GM21390 (cell line): Measurements from ENCODE around the gene ZC3HAV1L.
A peak's percentile ranks its signal among the peaks of the same experiment; 100 is the strongest.
"Not testable (repeated sequence)": the region's sequence is repeated elsewhere in the genome, so short reads cannot be mapped to it uniquely, and the experiment has no call there.

ENCODE experiments used
- ATAC-seq: cut with Tn5 transposase; IDR thresholded peaks from one replicate; pipeline ENCODE4 v1.9.1; 2021; ENCODE audit not compliant: unreplicated experiment

Gene ZC3HAV1L

DNA sequence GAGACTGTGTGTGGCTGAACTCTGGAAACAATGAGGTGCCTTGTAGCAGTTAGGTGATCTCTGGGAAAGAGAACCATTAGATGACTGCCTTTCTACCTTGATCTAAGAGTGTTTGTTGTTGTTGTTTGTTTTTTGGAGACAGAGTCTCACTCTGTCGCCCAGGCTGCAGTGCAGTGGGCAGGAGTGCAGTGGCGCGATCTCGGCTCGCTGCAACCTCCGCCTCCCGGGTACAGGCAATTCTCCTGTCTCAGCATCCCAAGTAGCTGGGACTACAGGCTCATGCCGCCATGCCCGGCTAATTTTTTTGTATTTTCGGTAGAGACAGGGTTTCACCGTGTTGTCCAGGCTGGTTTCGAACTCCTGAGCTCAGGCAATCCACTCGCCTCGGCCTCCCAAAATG, 18.8 kb upstream of the ZC3HAV1L start:
- ATAC-seq: not testable (repeated sequence)

DNA sequence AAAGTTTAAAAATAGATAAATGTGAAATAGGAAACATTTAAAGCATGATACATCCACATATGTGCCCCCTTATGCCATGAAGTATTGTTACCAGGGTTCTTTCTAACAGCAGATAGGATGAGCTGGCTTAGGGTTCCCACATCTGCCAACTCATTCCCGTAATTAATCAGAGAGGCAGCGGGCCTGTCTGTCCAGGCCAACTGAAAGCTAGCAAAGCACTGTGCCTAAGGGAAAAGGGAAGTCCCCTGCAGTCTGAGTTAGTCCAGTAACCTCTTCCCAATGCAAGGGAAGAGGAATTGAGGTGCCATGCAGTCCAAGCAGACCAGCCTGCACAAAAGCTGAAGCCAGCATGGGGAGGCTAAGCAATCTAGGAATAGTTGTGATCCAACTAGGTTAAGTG, 18.3 kb upstream of the ZC3HAV1L start:
- ATAC-seq: no peak

GRCh38 chr7:139051655-139052054, 15.8 kb upstream of the ZC3HAV1L start:
- ATAC-seq: no peak

DNA sequence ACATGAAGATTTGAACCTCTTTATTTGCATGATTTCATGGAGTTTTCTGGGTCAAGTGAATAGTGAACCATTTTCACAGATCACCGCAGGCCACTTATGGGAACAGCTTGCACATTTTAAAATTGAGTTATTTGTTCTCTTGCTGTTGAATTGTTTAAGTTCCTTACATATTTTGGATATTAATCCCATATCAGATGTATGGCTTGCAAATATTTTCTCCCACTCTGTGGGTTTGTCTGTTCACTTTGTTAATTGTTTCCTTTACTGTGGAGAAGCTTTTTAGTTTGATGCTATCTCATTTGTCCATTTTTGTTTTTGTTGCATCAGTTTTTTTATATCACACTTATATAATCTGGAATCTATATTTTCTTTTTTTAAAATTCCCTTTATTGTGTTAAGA, 14.1 kb upstream of the ZC3HAV1L start:
- ATAC-seq: no peak

- ATAC-seq: no peak
Observed at GRCh38 chr7:139049111-139049510, 13.3 kb upstream of the ZC3HAV1L start.

- ATAC-seq: no peak
Observed at GRCh38 chr7:139047970-139048369, 12.1 kb upstream of the ZC3HAV1L start.

GRCh38 chr7:139046143-139046542, 10.3 kb upstream of the ZC3HAV1L start:
- ATAC-seq: no peak

DNA sequence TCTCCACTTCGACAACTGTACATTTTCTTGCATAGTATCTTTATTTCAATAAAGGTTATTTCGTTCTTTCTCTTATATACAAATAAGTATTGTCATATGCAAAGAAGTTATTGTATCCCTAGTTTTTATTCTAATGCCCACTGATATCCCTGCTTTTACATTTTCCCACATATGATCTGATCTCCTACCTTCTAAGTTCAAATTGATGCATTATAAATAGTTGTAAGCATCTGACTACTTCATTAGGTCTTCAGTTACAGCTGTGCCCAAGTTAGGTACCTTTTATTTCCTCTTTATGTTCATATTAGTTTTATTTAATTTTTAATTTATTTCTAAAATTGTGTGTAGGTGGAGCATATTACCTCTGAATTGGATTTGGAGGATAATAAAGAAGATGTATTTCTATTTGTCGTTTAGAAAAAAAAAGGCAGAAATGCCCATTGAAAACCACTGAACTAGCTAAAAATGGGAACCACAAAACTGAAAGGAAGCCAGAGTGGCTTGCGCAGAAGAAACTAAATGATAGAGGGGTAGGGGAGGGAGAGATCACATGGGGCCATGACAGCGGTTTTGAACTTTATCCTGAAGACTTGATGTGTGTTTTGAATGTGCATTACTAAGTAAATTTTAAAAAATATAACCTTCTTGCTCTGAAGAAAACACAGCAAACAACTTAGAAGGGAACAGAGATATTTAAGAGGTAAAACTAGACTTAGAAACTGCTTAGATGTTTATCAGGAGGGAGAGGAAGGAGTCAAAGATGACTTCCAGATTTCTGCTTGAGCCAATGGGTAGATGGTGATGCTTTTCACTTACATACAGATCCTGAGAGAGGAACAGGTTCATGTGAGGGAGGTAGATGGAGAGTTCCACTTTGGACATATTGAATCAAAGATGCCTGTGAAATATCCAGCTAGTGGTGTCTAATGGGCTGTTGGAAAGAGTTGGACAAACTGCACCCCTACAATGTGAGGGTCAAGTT, 9.3 kb upstream of the ZC3HAV1L start:
- ATAC-seq: no peak

DNA sequence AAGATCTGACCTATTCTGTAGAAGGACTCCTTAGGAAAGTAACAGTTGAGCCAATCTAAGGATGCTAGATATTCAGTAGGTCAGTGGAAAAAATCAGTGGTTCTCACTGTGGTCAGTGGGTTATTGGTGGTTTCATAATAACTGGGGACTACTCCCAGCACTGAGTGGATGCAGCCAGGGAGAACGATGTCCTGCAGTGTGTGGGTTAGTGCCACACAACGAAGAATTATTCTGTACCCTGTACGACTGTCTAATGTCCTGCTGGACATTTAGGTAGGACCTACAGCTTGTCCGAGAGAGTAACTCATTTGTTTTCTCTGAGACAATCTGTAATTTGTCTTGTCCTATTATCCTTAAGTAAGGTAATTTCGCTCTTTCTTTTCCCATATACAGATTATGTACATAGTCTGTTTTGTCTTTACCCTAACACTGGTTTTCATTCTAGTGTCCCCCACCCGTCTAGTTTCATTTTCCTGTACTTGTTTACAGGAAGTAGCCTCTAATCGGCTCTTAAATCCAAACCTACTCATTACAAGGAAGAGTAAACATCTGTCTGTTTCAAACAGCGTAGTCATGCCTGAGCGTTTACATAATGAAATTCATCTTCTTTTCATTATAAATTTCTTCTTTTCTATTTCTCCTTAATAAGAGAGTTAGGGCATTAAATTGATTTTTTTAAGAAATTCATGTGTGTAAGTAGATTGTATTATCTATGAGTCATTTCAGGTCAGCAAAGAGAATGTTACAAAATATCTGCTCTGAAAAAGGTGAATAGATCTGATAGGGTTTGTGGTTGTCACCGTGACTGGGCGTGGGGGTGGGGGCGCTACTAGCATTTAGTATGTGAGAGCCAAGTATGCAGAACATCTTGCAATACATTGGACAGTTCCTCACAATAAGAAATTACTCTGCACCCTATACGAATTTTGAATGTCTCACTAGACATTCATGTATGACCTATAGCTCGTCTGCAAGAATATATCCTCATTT, 8.3 kb upstream of the ZC3HAV1L start:
- ATAC-seq: peak; percentile 55

- no peak for ATAC-seq
Observed at GRCh38 chr7:139041378-139042085, 5.7 kb upstream of the ZC3HAV1L start.

- ATAC-seq: no peak
Observed at GRCh38 chr7:139038691-139039090, 2.8 kb upstream of the ZC3HAV1L start.

GRCh38 chr7:139036901-139037300, 1.1 kb upstream of the ZC3HAV1L start:
- ATAC-seq: no peak

DNA sequence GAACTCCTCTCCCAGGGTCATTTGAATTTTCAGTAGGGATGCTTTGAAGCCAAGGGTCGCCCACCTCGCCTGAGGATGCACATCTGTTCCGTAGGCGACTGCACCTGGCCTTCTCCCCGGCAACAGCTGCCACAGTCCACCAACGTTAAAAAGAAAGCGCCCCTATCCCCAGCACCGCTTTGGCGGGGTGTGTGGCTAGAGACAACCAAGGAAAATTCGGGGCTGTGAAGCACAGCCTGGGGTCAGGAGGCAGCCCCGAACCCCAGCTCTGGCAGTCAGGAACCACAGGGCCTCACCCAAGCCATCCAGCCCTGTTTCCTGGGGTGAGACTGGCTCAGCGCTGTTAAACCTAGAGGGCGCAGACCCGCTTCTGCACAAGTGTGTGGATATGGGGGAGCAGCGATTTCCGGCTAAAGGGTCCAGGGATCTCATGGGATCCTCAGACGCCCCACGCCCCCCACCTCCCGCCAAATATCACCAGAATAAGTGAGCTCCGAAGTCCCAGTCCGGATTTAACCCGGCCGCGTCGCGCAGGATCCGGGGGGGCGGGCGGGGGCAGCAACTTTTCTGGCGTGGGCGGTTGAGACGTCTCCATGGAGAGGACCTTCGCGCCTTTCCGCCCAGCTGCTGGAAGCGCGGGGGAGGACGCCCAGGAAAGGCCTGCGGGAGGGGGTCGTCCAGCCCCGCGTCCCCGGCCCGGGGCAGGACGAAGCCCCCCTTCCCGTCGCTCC, 822 bp downstream of the ZC3HAV1L start:
- peak; percentile 37 for ATAC-seq

DNA sequence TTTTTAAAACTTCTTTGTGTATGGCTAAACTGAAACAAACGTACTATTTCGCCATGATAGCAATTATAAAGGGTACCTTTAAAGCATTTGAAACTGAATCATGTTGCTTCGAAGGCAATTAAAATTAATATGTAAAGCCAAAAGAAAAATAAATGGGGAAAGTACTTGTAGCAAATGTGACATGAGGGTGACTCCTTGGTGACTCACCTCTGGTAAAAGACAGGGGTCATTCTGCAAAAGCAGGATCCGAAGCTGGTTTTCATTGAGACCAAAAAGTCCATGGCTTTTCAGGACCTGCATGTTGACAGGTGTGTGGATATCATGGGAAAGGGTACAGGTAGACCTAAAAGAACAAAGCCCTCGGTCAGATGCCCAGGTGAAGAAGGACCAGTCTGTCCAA, 1.5 kb downstream of the ZC3HAV1L start:
- no peak for ATAC-seq

- no peak for ATAC-seq
Observed at GRCh38 chr7:139033346-139034114, 2.3 kb downstream of the ZC3HAV1L start.

DNA sequence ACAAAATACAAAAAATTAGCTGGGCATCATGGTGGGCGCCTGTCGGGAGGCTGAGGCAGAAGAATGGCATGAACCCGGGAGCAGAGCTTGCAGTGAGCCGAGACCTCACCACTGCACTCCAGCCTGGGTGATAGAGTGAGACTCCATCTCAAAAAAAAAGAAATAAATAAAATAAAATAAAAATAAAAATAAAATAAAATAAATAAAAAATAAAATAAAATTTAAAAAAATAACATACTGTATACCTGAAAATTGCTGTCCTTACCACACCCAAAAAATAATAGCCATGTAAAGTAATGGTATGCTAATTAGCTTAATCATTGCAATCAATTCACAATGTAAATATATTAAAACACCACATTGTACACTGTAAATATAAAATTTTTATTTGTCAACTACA, 3.4 kb downstream of the ZC3HAV1L start:
- no peak for ATAC-seq

GRCh38 chr7:139029353-139029752, 6.5 kb downstream of the ZC3HAV1L start:
- ATAC-seq: no peak

GRCh38 chr7:139026551-139026950, 9.3 kb downstream of the ZC3HAV1L start:
- no peak for ATAC-seq

- not testable (repeated sequence) for ATAC-seq
Observed at GRCh38 chr7:139025861-139026260, 10.0 kb downstream of the ZC3HAV1L start.
